ENCODE results near the gene BATF2.
"Not testable (repeated sequence)": the region's sequence is repeated elsewhere in the genome, so short reads cannot be mapped to it uniquely, and the experiment has no call there.

BATF2 gene

GRCh38 chr11:64996710-64997380, at the start of gene BATF2:
Gene BATF2 (minus strand): TSS chr11:64996971. CDS start chr11:64996914, 57 bp downstream.
- peak; percentile 24 for DNase-seq

GRCh38 chr11:65045728-65046127, 49.0 kb upstream of the BATF2 start:
- no peak for DNase-seq

GRCh38 chr11:65045061-65045460, 48.3 kb upstream of the BATF2 start:
- no peak for DNase-seq

GRCh38 chr11:65043881-65044501, 47.2 kb upstream of the BATF2 start:
- peak; percentile 67 for DNase-seq

GRCh38 chr11:65042891-65043290, 46.1 kb upstream of the BATF2 start:
- no peak for DNase-seq

- DNase-seq = peak; percentile 97
Observed at GRCh38 chr11:65040847-65041622, 44.3 kb upstream of the BATF2 start, which contains the start of gene SAC3D1. Gene SAC3D1 (plus strand): TSS chr11:65041210. CDS start chr11:65041293, 83 bp downstream.

- no peak for DNase-seq
Observed at GRCh38 chr11:65040520-65040846, 43.7 kb upstream of the BATF2 start.

GRCh38 chr11:65036931-65037330, 40.2 kb upstream of the BATF2 start:
- no peak for DNase-seq

- DNase-seq = no peak
Observed at GRCh38 chr11:65035579-65035978, 38.8 kb upstream of the BATF2 start.

- no peak for DNase-seq
Observed at GRCh38 chr11:65034423-65034822, 37.7 kb upstream of the BATF2 start.

GRCh38 chr11:65032216-65032615, 35.4 kb upstream of the BATF2 start:
- no peak for DNase-seq

- DNase-seq = peak; percentile 93
Observed at GRCh38 chr11:65027213-65028067, 30.7 kb upstream of the BATF2 start, which contains the start of gene SNX15. Gene SNX15 (plus strand): TSS chr11:65027439. CDS start chr11:65027538, 99 bp downstream.

- DNase-seq = peak; percentile 30
Observed at GRCh38 chr11:65026810-65027209, 30.0 kb upstream of the BATF2 start.

GRCh38 chr11:65023502-65023901, 26.7 kb upstream of the BATF2 start:
- not testable (repeated sequence) for DNase-seq

GRCh38 chr11:65021509-65021908, 24.7 kb upstream of the BATF2 start:
- DNase-seq = no peak

GRCh38 chr11:65021003-65021402, 24.2 kb upstream of the BATF2 start:
- DNase-seq = no peak

- DNase-seq = no peak
Observed at GRCh38 chr11:65019824-65020223, 23.1 kb upstream of the BATF2 start.

- DNase-seq = no peak
Observed at GRCh38 chr11:65017937-65018336, 21.2 kb upstream of the BATF2 start.

- peak; percentile 33 for DNase-seq
Observed at GRCh38 chr11:65016705-65017104, 19.9 kb upstream of the BATF2 start.

GRCh38 chr11:65014726-65015227, 18.0 kb upstream of the BATF2 start:
- no peak for DNase-seq

GRCh38 chr11:65013888-65014725, 17.3 kb upstream of the BATF2 start, which contains the start of gene ARL2:
Gene ARL2 (plus strand): TSS chr11:65014160. CDS start chr11:65014208, 48 bp downstream.
- DNase-seq = peak; percentile 84

Measured in NCI-H226 (cell line).